RKO (cell line): ENCODE results near the gene NDUFA12.
A peak's percentile ranks its signal among the peaks of the same experiment; 100 is the strongest.
"Not testable (repeated sequence)": the region's sequence is repeated elsewhere in the genome, so short reads cannot be mapped to it uniquely, and the experiment has no call there.

ENCODE experiments used
- DNase-seq: peaks from one replicate; pipeline ENCODE4 v3.0.0-alpha.2; 2016; ENCODE audit warnings: low spot score

Gene NDUFA12

GRCh38 chr12:95003213-95003920 is at the start of gene NDUFA12:
Gene NDUFA12, minus strand, starts transcription at chr12:95003697. Its CDS starts 17 bp downstream, at chr12:95003680.
- DNase-seq = peak; percentile 97

DNA sequence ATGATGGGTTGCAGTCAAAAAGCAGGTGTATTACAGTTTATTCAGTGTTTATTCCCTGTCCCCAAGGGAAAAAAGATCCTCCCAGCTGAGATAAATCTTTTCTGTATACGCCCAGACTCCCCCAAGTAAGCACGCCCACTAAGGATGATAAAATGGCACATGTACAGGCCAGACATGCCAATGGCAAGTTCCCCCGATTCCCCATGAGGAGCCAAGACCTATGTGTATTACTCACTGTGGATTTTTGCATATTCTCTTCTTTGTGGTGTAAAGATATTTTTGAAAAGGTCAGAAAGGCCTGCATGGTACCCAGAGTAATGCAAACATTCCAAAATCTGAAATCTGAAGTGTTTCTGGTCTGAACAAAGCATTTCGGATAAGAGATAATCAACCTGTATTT is 47.7 kb upstream of the NDUFA12 start:
- no peak for DNase-seq

- DNase-seq = no peak
Measured at GRCh38 chr12:95037906-95038305, 34.4 kb upstream of the NDUFA12 start.

DNA sequence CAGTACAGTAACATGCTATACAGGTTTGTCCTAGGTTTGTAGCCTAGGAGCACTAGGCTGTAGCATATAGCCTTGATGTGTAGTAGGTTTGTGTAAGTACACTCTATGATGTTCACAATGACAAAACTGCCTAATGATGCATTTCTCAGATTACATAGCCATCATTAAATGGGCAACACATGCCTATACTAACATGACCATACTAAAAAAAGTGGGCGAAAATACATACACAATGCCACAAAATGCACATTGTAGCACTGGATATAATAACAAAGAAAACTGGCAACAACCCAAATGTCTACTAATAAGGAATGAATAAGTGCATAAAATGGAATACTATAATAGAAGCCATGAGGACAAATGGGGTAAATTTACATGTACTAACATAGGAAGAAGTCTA is 31.3 kb upstream of the NDUFA12 start:
- no peak for DNase-seq

DNA sequence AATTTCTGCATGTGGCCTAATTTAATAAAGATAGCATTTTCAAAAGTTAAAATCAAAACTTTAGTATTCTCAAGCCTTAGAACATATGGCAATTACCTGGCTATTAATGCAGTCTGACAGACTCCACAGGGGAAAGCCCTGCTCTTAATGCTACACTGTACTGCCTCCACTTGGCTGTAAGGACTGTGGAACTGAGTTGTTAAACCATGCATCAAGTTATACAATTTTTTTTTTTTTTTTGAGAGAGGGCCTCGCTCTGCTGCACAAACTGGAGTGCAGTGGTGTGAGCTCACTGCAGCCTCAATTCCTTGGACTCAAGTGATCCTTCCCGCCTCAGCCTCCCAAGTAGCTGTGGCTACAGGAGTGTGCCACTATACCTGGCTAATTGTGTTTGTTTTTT is 19.0 kb upstream of the NDUFA12 start:
- DNase-seq = no peak

GRCh38 chr12:95017482-95017881 is 14.0 kb upstream of the NDUFA12 start:
- no peak for DNase-seq

- no peak for DNase-seq
Measured at GRCh38 chr12:95016120-95016519, 12.6 kb upstream of the NDUFA12 start.

DNA sequence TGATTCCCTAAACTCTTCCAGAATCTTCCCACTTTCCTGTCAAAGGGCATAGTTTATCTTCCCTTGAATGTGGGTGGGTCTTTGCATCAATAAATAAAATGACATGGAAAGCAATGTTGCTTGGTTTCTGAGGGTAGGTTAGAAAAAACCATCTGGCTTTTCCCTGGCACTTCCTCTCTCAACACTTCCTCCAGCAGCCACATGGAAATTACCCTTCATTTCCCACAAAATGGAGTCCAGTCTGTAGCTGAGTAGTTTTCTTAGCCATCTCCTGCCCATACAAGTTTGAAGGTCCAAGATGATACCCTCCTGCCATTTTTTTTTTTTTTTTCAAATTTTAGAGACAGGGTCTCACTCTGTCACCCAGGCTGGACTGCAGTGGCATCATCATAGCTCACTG is 11.1 kb upstream of the NDUFA12 start:
- DNase-seq = no peak

- DNase-seq = no peak
Measured at GRCh38 chr12:95006206-95006605, 2.7 kb upstream of the NDUFA12 start.

DNA sequence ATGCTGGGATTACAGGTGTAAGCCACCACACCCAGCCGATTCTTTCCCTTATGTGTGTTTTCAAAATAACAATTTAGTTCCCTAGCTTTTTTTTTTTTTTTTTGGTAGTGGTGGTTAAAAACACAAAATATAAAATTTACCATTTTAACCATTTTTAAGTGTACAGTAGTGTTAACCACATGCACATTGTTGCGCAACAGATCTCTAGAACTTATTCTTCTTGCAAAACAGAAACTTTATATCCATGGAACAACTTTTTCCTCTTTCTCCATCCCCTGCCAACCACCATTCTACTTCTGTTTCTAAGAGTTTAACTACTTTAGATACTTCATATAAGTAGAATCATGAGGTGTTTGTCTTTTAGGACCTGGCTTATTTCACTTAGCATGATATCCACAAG is 1.1 kb upstream of the NDUFA12 start:
- no peak for DNase-seq

GRCh38 chr12:95003921-95004272 is 400 bp upstream of the NDUFA12 start:
- DNase-seq = no peak

DNA sequence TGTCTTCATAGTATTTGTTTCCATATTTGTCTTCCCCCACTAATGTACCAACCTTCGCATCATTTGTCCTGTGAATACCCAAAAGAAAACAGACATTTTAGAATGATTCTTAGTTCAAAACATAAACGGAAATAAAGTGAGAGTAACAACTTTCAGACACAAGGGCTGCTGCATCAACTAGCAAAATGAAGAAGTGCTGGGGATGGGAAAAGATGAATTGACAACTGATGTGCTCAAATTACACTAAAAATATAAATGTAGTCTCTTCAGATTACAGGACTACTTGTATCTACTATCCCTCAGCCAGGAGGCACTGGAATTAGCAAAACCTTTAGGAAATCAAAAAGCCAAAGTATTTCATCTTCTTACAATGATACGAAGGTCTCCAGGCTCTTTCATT is 743 bp downstream of the NDUFA12 start:
- peak; percentile 35 for DNase-seq

DNA sequence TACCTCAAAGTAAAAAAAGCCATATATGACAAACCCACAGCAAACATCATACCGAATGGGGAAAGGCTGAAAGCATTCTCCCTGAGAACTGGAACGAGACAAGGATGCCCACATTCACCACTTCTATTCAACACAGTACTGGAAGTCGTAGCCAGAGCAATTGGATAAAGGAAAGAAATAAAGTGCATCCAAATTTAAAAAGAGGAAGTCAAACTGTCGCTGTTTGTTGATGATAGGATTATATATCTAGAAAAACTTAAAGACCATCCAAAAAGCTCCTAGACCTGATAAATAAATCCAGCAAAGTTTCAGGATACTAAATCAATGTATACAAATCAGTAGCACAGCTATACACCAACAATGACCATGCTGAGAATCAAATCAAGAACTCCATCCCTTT is 5.2 kb downstream of the NDUFA12 start:
- DNase-seq = no peak

DNA sequence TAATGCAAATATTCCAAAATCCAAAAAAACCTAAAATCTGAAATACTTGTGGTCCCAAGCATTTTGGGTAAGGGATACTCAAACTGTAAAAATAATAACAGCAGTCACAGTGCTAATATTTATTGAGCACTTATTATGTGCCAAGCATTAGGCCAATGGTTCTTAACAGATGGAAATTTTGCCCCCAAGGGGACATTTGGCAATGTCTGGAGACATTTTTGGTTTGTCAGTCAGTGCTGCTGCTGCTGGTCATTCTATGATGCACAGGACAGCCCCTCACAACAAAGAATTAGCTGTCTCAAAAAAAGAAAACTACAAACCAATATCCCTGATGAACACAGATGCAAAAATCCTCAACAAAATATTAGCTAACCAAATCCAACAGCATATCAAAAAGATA is 5.8 kb downstream of the NDUFA12 start:
- no peak for DNase-seq

DNA sequence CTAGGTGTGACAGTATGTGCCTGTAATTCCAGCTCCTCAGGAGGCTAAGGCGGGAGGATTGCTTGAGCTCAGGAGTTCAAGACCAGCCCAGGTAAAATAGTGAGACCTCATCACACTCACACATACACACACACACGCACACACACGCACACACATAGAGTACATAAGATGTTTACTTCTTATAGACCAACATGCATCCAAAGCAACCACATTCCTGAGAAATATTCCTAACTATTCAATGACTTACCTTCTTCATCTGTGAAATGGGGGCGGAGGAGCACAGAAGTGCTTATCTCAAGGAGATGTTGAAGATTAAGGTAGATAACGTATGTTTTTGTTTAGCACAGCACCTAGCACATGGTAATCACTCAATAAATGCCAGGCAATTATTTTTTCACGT is 6.4 kb downstream of the NDUFA12 start:
- DNase-seq = no peak

GRCh38 chr12:94994312-94994711 is 9.2 kb downstream of the NDUFA12 start:
- DNase-seq = no peak

DNA sequence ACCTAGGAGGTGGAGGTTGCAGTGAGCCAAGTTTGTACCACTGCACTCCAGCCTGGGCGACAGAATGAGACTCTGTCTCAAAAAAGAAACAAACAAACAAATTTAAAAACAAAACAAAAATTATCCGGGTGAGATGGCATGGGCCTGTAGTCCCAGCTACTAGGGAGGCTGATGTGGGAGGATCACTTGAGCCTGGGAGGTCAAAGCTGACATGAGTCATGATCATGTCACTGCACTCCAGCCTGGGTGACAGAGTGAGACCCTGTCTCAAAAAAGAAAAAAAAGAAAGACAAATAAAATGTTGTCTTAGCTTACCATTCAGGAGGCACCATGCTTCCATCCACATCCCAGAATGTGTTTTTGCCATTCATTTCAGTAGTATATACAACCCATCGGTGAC is 9.6 kb downstream of the NDUFA12 start:
- not testable (repeated sequence) for DNase-seq

- no peak for DNase-seq
Measured at GRCh38 chr12:94990222-94990621, 13.3 kb downstream of the NDUFA12 start.

GRCh38 chr12:94988471-94988870 is 15.0 kb downstream of the NDUFA12 start:
- DNase-seq = no peak

- DNase-seq = no peak
Measured at GRCh38 chr12:94987801-94988200, 15.7 kb downstream of the NDUFA12 start.

GRCh38 chr12:94987076-94987669 is 16.3 kb downstream of the NDUFA12 start:
- DNase-seq = no peak

- not testable (repeated sequence) for DNase-seq
Measured at GRCh38 chr12:94985099-94985498, 18.4 kb downstream of the NDUFA12 start.

DNA sequence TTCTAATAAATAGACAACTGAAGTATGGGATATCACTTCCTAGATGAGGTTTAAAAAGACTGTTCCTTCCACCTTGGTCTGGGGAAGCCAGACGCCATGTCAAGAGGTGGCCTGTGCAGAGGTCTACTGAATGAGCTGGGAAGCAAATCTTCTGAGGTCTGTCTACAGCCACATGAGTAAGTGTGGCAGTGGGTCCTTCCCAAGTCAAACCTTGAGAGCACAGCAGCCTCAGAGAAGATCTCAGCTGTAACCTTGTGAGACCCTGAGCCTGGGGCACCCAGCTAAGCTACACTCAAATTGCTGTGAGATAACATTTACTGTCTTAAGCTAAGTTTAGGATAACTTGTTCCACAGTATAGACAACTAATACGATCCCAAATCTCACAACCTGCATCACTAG is 20.2 kb downstream of the NDUFA12 start:
- no peak for DNase-seq

DNA sequence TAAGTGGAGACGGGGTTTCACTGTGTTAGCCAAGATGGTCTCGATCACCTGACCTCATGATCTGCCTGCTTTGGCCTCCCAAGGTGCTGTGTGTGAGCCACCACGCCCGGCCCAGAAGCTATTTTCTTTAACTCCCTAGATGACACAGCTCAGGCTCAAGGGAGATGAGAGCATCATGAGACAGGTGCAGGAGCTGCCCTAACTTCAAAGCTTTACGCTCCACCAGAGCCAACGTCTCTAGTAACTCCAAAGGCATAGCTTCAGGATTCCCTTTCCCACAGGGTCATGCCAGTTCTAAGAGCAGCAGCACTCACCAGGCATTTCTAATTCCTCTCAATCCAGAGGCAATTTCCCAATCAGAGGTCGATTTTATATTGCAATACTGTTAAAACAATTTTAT is 21.0 kb downstream of the NDUFA12 start:
- DNase-seq = no peak
